ENCODE data around the gene GALNT2. TPM values are rescaled to one million over a fixed set of nuclear protein-coding genes. Genes with fewer than 3 reads are reported as not detected.

The GALNT2 gene
- total and polyA plus RNA-seq, 10 of the 15 experiments (the other 5 are each of a cell fraction or from before 2014, with no cell fraction given): 0.52 to 27.7 (median 16.3) TPM

- Histone ChIP-seq H3K9me3 (replicated peaks; ENCODE audit: control insufficient read depth, insufficient read depth, low read length) (no peaks in the 10 kb centered on the region), H3K9ac (ENCODE audit: control insufficient read depth, insufficient read depth, low read length) (no peak overlapping the region), H2AFZ (ENCODE audit: control insufficient read depth, low read depth, low read length) (no peak overlapping the region), H3K27me3 (replicated peaks in 1 of 2; ENCODE audit: control insufficient read depth in 2 of 2, insufficient read depth in 2 of 2, low read length in 1 of 2) (no peaks in the 10 kb centered on the region), H3K36me3 (ENCODE audit: control insufficient read depth in 2 of 2, insufficient read depth in 2 of 2, low read length in 1 of 2) (peaks cover 0 to 2% of the 10 kb centered on the region in 2 experiments; a peak in 2 of 4 replicates), H3K79me2 (ENCODE audit: control insufficient read depth, insufficient read depth, low read length) (peaks cover 3% of the 10 kb centered on the region), H4K20me1 (ENCODE audit: control insufficient read depth, insufficient read depth) (no peaks in the 10 kb centered on the region), H3K4me2 (ENCODE audit: control insufficient read depth, insufficient read depth) (0 out of 2 replicates have a peak overlapping the region, but pooled peaks have one; percentile 22), H3K4me1 (ENCODE audit: control insufficient read depth, insufficient read depth, low read length) (no peaks in the 10 kb centered on the region), H3K4me3 (no peak overlapping the region), H3K27ac (ENCODE audit: control insufficient read depth, insufficient read depth) (no peak overlapping the region; the same call in 1 of the 2 replicates)
- no peak for DNase-seq (ENCODE audit: low read depth, low spot score)
- BruUV-seq (replicated peaks): no TSS peak
- no peak for FAIRE-seq
- ChIA-PET POLR2A (interaction anchor here (0.7 to 3.0 kb wide), 4 partner anchors 9 to 170 kb away, joined by 3 to 23 read pairs (median 6); no protein-coding TSS in a partner anchor), SMC1A (ENCODE audit: uncharacterized antibody, unreplicated experiment) (interaction anchor here (0.9 to 2.7 kb wide), 8 partner anchors 10 to 34 kb away, joined by 3 to 22 read pairs (median 6); no protein-coding TSS in a partner anchor), RAD21 (ENCODE audit: unreplicated experiment) (interaction anchor here (0.9 to 2.6 kb wide), 6 partner anchors 9 to 29 kb away, joined by 3 to 23 read pairs (median 6); no protein-coding TSS in a partner anchor), CTCF (interaction anchor here (0.7 to 2.4 kb wide), 7 partner anchors 10 to 35 kb away, joined by 3 to 25 read pairs (median 5); no protein-coding TSS in a partner anchor)
- in situ Hi-C loops (cut with MboI) (no loop called here), intact Hi-C loops (cut with micrococcal nuclease; ENCODE audit: unreplicated experiment) (no loop called here)
- ATAC-seq: peak; percentile 40
- no peak for TF ChIP-seq HDAC2 (IDR thresholded peaks at IDR 0.05)
- no peak for TF ChIP-seq MXI1 (IDR thresholded peaks at IDR 0.05; ENCODE audit: low read depth, low read length)
- no peak for TF ChIP-seq PBX3 (IDR thresholded peaks at IDR 0.05; ENCODE audit: insufficient replicate concordance, low read depth, low read length)
- TF ChIP-seq BRCA1 (IDR thresholded peaks at IDR 0.05; ENCODE audit: low read depth, low read length): no peak
- no peak for TF ChIP-seq FOXM1 (IDR thresholded peaks at IDR 0.05; ENCODE audit: low read depth, low read length)
- TF ChIP-seq TCF7 (IDR thresholded peaks at IDR 0.05; ENCODE audit: borderline replicate concordance): no peak
- TF ChIP-seq E2F8 (IDR thresholded peaks at IDR 0.05; ENCODE audit: low read depth, partially characterized antibody): no peak
- TF ChIP-seq ZNF24 (IDR thresholded peaks at IDR 0.05): no peak
- no peak for TF ChIP-seq NFXL1 (IDR thresholded peaks at IDR 0.05; ENCODE audit: borderline replicate concordance)
- TF ChIP-seq MTA2 (IDR thresholded peaks at IDR 0.05; ENCODE audit: low read depth): no peak
- no peak for TF ChIP-seq USF2 (IDR thresholded peaks at IDR 0.05; ENCODE audit: borderline replicate concordance, low read depth, low read length)
- TF ChIP-seq ZNF274 (IDR thresholded peaks at IDR 0.05; ENCODE audit: insufficient read depth, insufficient read length): no peak
- no peak for TF ChIP-seq RELB (IDR thresholded peaks at IDR 0.05; ENCODE audit: low read depth)
- no peak for TF ChIP-seq RAD51 (IDR thresholded peaks at IDR 0.05)
- WGBS (ENCODE audit: insufficient coverage, insufficient replicate concordance, low lambda C conversion rate, missing lambda C conversion rate): 90% methylated on average over 6 of the region's 6 CpGs
Observed at GRCh38 chr1:230132758-230133157, 65.7 kb downstream of the GALNT2 start.
